ENCODE results near the gene MUTYH. TPM values are rescaled to one million over a fixed set of nuclear protein-coding genes. Genes with fewer than 3 reads are reported as not detected.

MUTYH gene
- total RNA-seq, 6 donors from 2014 or later, result 10.3 to 105 (median 24.5) TPM

GRCh38 chr1:45375104-45376090 lies 35.2 kb upstream of the MUTYH start:
- ATAC-seq (ENCODE audit: low FRiP score in 2 of 2), result no peak
- TF ChIP-seq POLR2A (IDR thresholded peaks at IDR 0.05), result no peak
- no peak for TF ChIP-seq EP300 (IDR thresholded peaks at IDR 0.05)
- no peak for TF ChIP-seq CTCF (IDR thresholded peaks at IDR 0.05)
- TF ChIP-seq POLR2AphosphoS5 (IDR thresholded peaks at IDR 0.05), result no peak
- no peak overlapping the region for H3K27ac ChIP-seq
- DNase-seq, result no peak
- no peaks in the 10 kb centered on the region for H3K27me3 ChIP-seq
- no peaks in the 10 kb centered on the region for H3K36me3 ChIP-seq
- peaks cover 0 to 6% (median 0%) of the 10 kb centered on the region in 4 donors for H3K4me1 ChIP-seq
- no peak overlapping the region for H3K4me3 ChIP-seq
- H3K9me3 ChIP-seq, result no peaks in the 10 kb centered on the region
- 67 to 74% methylated on average over 3 of the region's 3 CpGs for WGBS, 2 donors

- ATAC-seq (ENCODE audit: low FRiP score in 2 of 2) (no peak), DNase-seq (no peak)
- H3K4me3 ChIP-seq, result no peak overlapping the region
- no peaks in the 10 kb centered on the region for H3K36me3 ChIP-seq
- no peaks in the 10 kb centered on the region for H3K9me3 ChIP-seq
- H3K27ac ChIP-seq, result no peak overlapping the region
- peaks cover 0 to 6% (median 0%) of the 10 kb centered on the region in 4 donors for H3K4me1 ChIP-seq
- TF ChIP-seq POLR2AphosphoS5 (IDR thresholded peaks at IDR 0.05) (no peak), CTCF (IDR thresholded peaks at IDR 0.05) (no peak)
- H3K27me3 ChIP-seq, result no peaks in the 10 kb centered on the region
Measured at GRCh38 chr1:45373573-45373972, 33.3 kb upstream of the MUTYH start.

- H3K4me3 ChIP-seq, result no peak overlapping the region
- ATAC-seq (ENCODE audit: low FRiP score in 2 of 2) (no peak), DNase-seq (no peak)
- TF ChIP-seq POLR2A (IDR thresholded peaks at IDR 0.05), result no peak
- no peak for TF ChIP-seq POLR2AphosphoS5 (IDR thresholded peaks at IDR 0.05)
- no peak for TF ChIP-seq CTCF (IDR thresholded peaks at IDR 0.05)
- TF ChIP-seq EP300 (IDR thresholded peaks at IDR 0.05), result no peak
- H3K27ac ChIP-seq, result no peak overlapping the region
- H3K4me1 ChIP-seq, result peaks cover 0 to 6% (median 0%) of the 10 kb centered on the region in 4 donors
- H3K36me3 ChIP-seq, result no peaks in the 10 kb centered on the region
- no peaks in the 10 kb centered on the region for H3K9me3 ChIP-seq
- no peaks in the 10 kb centered on the region for H3K27me3 ChIP-seq
Measured at GRCh38 chr1:45370575-45370974, 30.3 kb upstream of the MUTYH start.

- peaks cover 8 to 14% (median 12%) of the 10 kb centered on the region in 4 donors for H3K4me1 ChIP-seq
Measured at GRCh38 chr1:45365051-45365450, 24.8 kb upstream of the MUTYH start.

More at GRCh38 chr1:45365051-45365450, 24.8 kb upstream of the MUTYH start:
- TF ChIP-seq EP300 (IDR thresholded peaks at IDR 0.05), result no peak
- no peak for TF ChIP-seq CTCF (IDR thresholded peaks at IDR 0.05)
- TF ChIP-seq POLR2AphosphoS5 (IDR thresholded peaks at IDR 0.05), result no peak
- no peak for TF ChIP-seq POLR2A (IDR thresholded peaks at IDR 0.05)
- WGBS, 2 donors, result 89 to 94% methylated on average over 6 of the region's 6 CpGs
- Histone ChIP-seq H3K4me3 (no peak overlapping the region), H3K27ac (no peak overlapping the region), H3K9me3 (no peaks in the 10 kb centered on the region), H3K36me3 (no peaks in the 10 kb centered on the region), H3K27me3 (no peaks in the 10 kb centered on the region)
- no peak for DNase-seq
- no peak for ATAC-seq (ENCODE audit: low FRiP score in 2 of 2)

All from upper lobe of left lung (tissue), 6 donors.